H9 (cell line): Measurements from ENCODE around the gene PLPP1. TPM values are rescaled to one million over a fixed set of nuclear protein-coding genes. Genes with fewer than 3 reads are reported as not detected.

Experiments used
- DNase-seq: peaks from one replicate; pipeline ENCODE4 v3.0.0-alpha.2; 2017
- H2AFZ ChIP-seq: one replicate; pipeline ENCODE4 v1.6.1; 2013; ENCODE audit warnings: mild to moderate bottlenecking, low read length, control low read depth, moderate library complexity
- H2AK5ac ChIP-seq: 2 replicates; pipeline ENCODE4 v1.6.1; 2013; ENCODE audit warnings: low read length, control low read depth, mixed read lengths; ENCODE audit not compliant: insufficient read length
- H2BK120ac ChIP-seq: one replicate; pipeline ENCODE4 v1.6.1; 2013; ENCODE audit warnings: low read depth, mild to moderate bottlenecking, low read length, control low read depth, inconsistent platforms; ENCODE audit not compliant: poor library complexity, severe bottlenecking
- H2BK12ac ChIP-seq: 2 replicates; pipeline ENCODE4 v1.6.1; 2013; ENCODE audit warnings: low read length, control low read depth, mixed read lengths, low read depth; ENCODE audit not compliant: insufficient read length
- H2BK15ac ChIP-seq: 2 replicates; pipeline ENCODE4 v1.6.1; 2013; ENCODE audit warnings: low read depth, low read length, control low read depth
- H2BK20ac ChIP-seq: one replicate; pipeline ENCODE4 v1.6.1; 2013; ENCODE audit warnings: low read depth, mild to moderate bottlenecking, low read length, control low read depth, inconsistent platforms; ENCODE audit not compliant: poor library complexity, severe bottlenecking
- H2BK5ac ChIP-seq: 2 replicates; pipeline ENCODE4 v1.6.1; 2013; ENCODE audit warnings: low read length, control low read depth, mixed read lengths; ENCODE audit not compliant: insufficient read length
- H3K14ac ChIP-seq: 2 replicates; pipeline ENCODE4 v1.6.1; 2013; ENCODE audit warnings: low read length, control low read depth; ENCODE audit not compliant: insufficient read depth
- H3K18ac ChIP-seq: 2 replicates; pipeline ENCODE4 v1.6.1; 2013; ENCODE audit warnings: low read depth, mild to moderate bottlenecking, mixed read lengths, low read length, control low read depth; ENCODE audit not compliant: insufficient read length
- H3K23ac ChIP-seq: 2 replicates; pipeline ENCODE4 v1.6.1; 2013; ENCODE audit warnings: low read length, control low read depth, mixed read lengths, low read depth; ENCODE audit not compliant: insufficient read length
- H3K23me2 ChIP-seq: 2 replicates; pipeline ENCODE4 v1.6.1; 2013; ENCODE audit warnings: low read depth, mild to moderate bottlenecking, mixed read lengths, low read length, control low read depth; ENCODE audit not compliant: insufficient read length, poor library complexity, severe bottlenecking
- H3K27ac ChIP-seq: 2 replicates; pipeline ENCODE4 v1.5.1; 2013; ENCODE audit warnings: low read length, control low read depth, mixed read lengths, low read depth; ENCODE audit not compliant: insufficient read length
- H3K27me3 ChIP-seq: 2 replicates; pipeline ENCODE4 v1.6.1; 2013; ENCODE audit warnings: low read length, control low read depth, inconsistent platforms; ENCODE audit not compliant: insufficient read depth
- H3K4ac ChIP-seq: 2 replicates; pipeline ENCODE4 v1.6.1; 2013; ENCODE audit warnings: low read depth, mild to moderate bottlenecking, control low read depth, inconsistent platforms, low read length, moderate library complexity
- H3K4me1 ChIP-seq: 2 replicates; pipeline ENCODE4 v1.6.1; 2013; ENCODE audit warnings: low read length, control low read depth, inconsistent platforms; ENCODE audit not compliant: insufficient read depth
- H3K4me2 ChIP-seq: 2 replicates; pipeline ENCODE4 v1.6.1; 2013; ENCODE audit warnings: low read length, control low read depth, mixed read lengths; ENCODE audit not compliant: insufficient read length, insufficient read depth
- H3K56ac ChIP-seq: 2 replicates; pipeline ENCODE4 v1.6.1; 2013; ENCODE audit warnings: low read depth, mild to moderate bottlenecking, mixed read lengths, low read length, control low read depth; ENCODE audit not compliant: insufficient read length
- H3K79me1 ChIP-seq: 2 replicates; pipeline ENCODE4 v1.6.1; 2013; ENCODE audit warnings: low read depth, mild to moderate bottlenecking, moderate library complexity, low read length, control low read depth, inconsistent platforms; ENCODE audit not compliant: insufficient read depth, poor library complexity, severe bottlenecking
- H3K79me2 ChIP-seq: 2 replicates; pipeline ENCODE4 v1.6.1; 2013; ENCODE audit warnings: low read length, control low read depth, inconsistent platforms; ENCODE audit not compliant: insufficient read depth
- H3K9ac ChIP-seq: 2 replicates; pipeline ENCODE4 v1.6.1; 2013; ENCODE audit warnings: low read length, control low read depth, mixed read lengths; ENCODE audit not compliant: insufficient read length; ENCODE audit errors: extremely low read depth
- H3K9me3 ChIP-seq: one replicate; pipeline ENCODE4 v1.6.1; 2013; ENCODE audit warnings: low read depth, low read length, inconsistent platforms; ENCODE audit not compliant: control insufficient read depth
- H3T11ph ChIP-seq: one replicate; pipeline ENCODE4 v1.6.1; 2013; ENCODE audit warnings: mild to moderate bottlenecking, low read length, control low read depth, inconsistent platforms
- H4K20me1 ChIP-seq: one replicate; pipeline ENCODE4 v1.6.1; 2013; ENCODE audit not compliant: control insufficient read depth, insufficient read length, insufficient read depth
- H4K5ac ChIP-seq: 2 replicates; pipeline ENCODE4 v1.6.1; 2013; ENCODE audit warnings: low read depth, mild to moderate bottlenecking, mixed read lengths, low read length, control low read depth; ENCODE audit not compliant: insufficient read length
- H4K8ac ChIP-seq: replicated peaks from 2 replicates; pipeline ENCODE4 v1.6.1; 2013; ENCODE audit warnings: low read length, control low read depth, mixed read lengths, low read depth; ENCODE audit not compliant: insufficient read length
- H4K91ac ChIP-seq: 2 replicates; pipeline ENCODE4 v1.6.1; 2013; ENCODE audit warnings: low read depth, mild to moderate bottlenecking, moderate library complexity, mixed read lengths, low read length, control low read depth; ENCODE audit not compliant: insufficient read length
- H3K27ac Mint-ChIP-seq, 3 experiments: 2 replicates in 2 of 3; 3 replicates in 1 of 3; pipeline ENCODE4 v1.8.0; 2020 to 2021; ENCODE audit warnings: mixed read lengths in 3 of 3, mild to moderate bottlenecking in 1 of 3, moderate library complexity in 1 of 3
- H3K27me3 Mint-ChIP-seq: 2 replicates; pipeline ENCODE4 v1.8.0; 2021; ENCODE audit warnings: low read depth, mild to moderate bottlenecking, moderate library complexity, mixed read lengths
- H3K36me3 Mint-ChIP-seq, 3 experiments: 2 replicates in 2 of 3; 3 replicates in 1 of 3; pipeline ENCODE4 v1.8.0; 2020 to 2021; ENCODE audit warnings: low read depth in 3 of 3, mixed read lengths in 3 of 3; ENCODE audit not compliant: insufficient read depth in 1 of 3
- H3K4me1 Mint-ChIP-seq, 2 experiments: 2 replicates each; pipeline ENCODE4 v1.8.0; 2020; ENCODE audit warnings: mixed read lengths in 2 of 2
- H3K4me3 Mint-ChIP-seq, 2 experiments: 2 replicates in 1 of 2; 3 replicates in 1 of 2; pipeline ENCODE4 v1.8.0; 2020 to 2021; ENCODE audit warnings: mild to moderate bottlenecking in 2 of 2, mixed read lengths in 2 of 2, moderate library complexity in 1 of 2
- H3K9me3 Mint-ChIP-seq, 2 experiments: 2 replicates in 1 of 2; 3 replicates in 1 of 2; pipeline ENCODE4 v1.8.0; 2020; ENCODE audit warnings: mild to moderate bottlenecking in 2 of 2, mixed read lengths in 2 of 2, moderate library complexity in 1 of 2
- total RNA-seq: library from RNA; stranded (reverse); gene quantifications from 2 replicates; pipeline ENCODE4 v1.2.1, GENCODE V29; 2021
- TF ChIP-seq, protein P1 (sequence below): fragments of 200-600 bp; sonication (generic); conservative IDR thresholded peaks from 3 replicates; pipeline ENCODE4 v1.8.0; 2021; ENCODE audit warnings: antibody characterized with exemption, mild to moderate bottlenecking

Gene PLPP1
- total RNA-seq, 1 experiment from 2014 or later, result 85.9 TPM

DNA sequence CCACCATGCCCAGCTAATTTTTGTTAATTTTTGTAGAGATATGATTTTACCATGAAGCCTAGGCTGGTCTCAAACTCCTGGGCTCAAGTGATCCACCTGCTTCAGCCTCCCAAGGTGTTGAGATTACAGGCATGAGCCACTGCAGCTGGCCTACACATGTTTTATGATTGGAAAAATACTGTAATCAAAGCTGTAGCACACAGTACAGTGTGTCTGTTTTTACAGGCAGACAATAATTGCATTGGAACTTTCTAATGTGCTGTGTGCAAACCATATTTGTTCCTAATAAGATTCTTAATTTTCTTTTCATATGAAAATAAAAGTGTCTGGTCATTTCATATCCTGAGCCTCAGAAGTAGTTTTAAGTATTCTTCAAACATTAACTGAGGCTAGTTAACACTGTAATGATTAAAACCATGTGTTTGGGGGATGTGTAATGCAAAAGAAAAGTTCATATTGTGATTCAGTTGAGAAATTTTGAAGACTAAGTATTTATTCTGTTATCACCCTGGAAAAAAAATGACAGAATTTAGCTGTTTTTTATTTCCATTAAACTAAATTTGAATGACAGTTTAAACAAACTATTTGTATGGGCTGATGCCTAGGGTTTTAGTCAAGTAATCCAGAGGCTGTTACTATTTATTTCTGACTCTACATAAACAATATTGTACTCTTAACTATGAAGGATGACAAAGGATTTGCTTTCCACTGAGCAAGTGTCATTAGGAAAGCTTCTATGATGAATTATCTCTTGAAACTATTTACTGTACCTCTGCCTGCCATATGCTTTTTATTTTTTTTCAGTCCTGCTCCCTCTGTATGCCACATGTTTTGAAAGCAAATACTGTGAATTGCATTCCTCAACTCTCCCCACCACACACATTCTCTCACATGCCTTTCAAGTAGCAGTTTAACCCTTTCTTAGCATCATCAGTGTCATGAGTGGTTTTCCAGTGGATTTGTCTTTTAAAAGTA lies 115.5 kb downstream of the PLPP1 start:
- H2AFZ ChIP-seq, result no peak overlapping the region
- H3K14ac ChIP-seq, result no peak overlapping the region
- H4K8ac ChIP-seq, result no peak overlapping the region
- TF ChIP-seq, protein P1, sequence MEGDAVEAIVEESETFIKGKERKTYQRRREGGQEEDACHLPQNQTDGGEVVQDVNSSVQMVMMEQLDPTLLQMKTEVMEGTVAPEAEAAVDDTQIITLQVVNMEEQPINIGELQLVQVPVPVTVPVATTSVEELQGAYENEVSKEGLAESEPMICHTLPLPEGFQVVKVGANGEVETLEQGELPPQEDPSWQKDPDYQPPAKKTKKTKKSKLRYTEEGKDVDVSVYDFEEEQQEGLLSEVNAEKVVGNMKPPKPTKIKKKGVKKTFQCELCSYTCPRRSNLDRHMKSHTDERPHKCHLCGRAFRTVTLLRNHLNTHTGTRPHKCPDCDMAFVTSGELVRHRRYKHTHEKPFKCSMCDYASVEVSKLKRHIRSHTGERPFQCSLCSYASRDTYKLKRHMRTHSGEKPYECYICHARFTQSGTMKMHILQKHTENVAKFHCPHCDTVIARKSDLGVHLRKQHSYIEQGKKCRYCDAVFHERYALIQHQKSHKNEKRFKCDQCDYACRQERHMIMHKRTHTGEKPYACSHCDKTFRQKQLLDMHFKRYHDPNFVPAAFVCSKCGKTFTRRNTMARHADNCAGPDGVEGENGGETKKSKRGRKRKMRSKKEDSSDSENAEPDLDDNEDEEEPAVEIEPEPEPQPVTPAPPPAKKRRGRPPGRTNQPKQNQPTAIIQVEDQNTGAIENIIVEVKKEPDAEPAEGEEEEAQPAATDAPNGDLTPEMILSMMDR, result no peak
- no peaks in the 10 kb centered on the region; the same call in 1 of the 2 replicates for H3K4me1 ChIP-seq
- no peak overlapping the region for H4K5ac ChIP-seq
- H3K23ac ChIP-seq, result no peak overlapping the region
- H4K20me1 ChIP-seq, result no peaks in the 10 kb centered on the region
- no peaks in the 10 kb centered on the region for H3K79me1 ChIP-seq
- no peak overlapping the region for H3K18ac ChIP-seq
- no peak overlapping the region for H2BK20ac ChIP-seq
- no peak overlapping the region for H3K9ac ChIP-seq
- H3T11ph ChIP-seq, result no peak overlapping the region
- H3K27me3 ChIP-seq, result no peaks in the 10 kb centered on the region
- H2BK5ac ChIP-seq, result no peak overlapping the region
- no peak overlapping the region for H4K91ac ChIP-seq
- H3K9me3 ChIP-seq, result no peaks in the 10 kb centered on the region
- no peaks in the 10 kb centered on the region for H3K23me2 ChIP-seq
- H3K56ac ChIP-seq, result no peak overlapping the region
- H3K4me3 Mint-ChIP-seq, result no peak overlapping the region
- H2AK5ac ChIP-seq, result no peak overlapping the region
- no peak overlapping the region for H3K27ac ChIP-seq
- H2BK120ac ChIP-seq, result no peak overlapping the region
- peaks cover 23 to 64% (median 28%) of the 10 kb centered on the region in 3 experiments for H3K36me3 Mint-ChIP-seq
- no peaks in the 10 kb centered on the region for H3K9me3 Mint-ChIP-seq
- H3K27ac Mint-ChIP-seq, result peak overlapping the region; percentile 15 to 80 (median 71); a peak in 5 of 7 replicates
- no peaks in the 10 kb centered on the region; the same call in 1 of the 2 replicates for H3K27me3 Mint-ChIP-seq
- no peak overlapping the region for H3K4ac ChIP-seq
- no peak overlapping the region for H2BK12ac ChIP-seq
- H2BK15ac ChIP-seq, result no peak overlapping the region
- DNase-seq, result no peak
- H3K4me2 ChIP-seq, result no peak overlapping the region
- H3K4me1 Mint-ChIP-seq, result peaks cover 6 to 15% of the 10 kb centered on the region in 2 experiments
- H3K79me2 ChIP-seq, result no peaks in the 10 kb centered on the region
